Measurements from ENCODE around the gene DEPP1. TPM values are rescaled to one million over a fixed set of nuclear protein-coding genes. Genes with fewer than 3 reads are reported as not detected.

The DEPP1 gene
- total RNA-seq, 6 experiments from 2014 or later, result 0.43 to 0.78 (median 0.52) TPM

DNA sequence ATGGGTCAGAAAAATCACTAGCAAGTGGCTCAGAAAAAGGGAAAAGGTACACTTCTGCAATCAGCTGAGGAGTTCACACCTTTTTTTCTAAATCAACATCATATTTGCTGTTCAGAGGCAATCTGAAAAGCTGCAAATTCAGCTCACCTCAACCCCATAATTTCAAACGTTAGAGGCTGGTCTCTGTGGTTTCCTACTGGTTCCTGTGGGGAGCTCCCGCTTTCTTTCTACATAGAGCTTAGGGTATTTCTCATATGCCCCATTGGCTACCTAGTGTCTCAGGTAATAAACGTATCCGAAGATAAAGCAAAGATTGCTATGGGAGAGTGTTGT, 16.9 kb upstream of the DEPP1 start:
- Mint-ChIP-seq H3K4me1 (ENCODE audit: low read depth) (peaks cover 38% of the 10 kb centered on the region), H3K36me3 (ENCODE audit: low read depth) (no peaks in the 10 kb centered on the region), H3K27ac (0 out of 2 replicates have a peak overlapping the region, but pooled peaks have one; percentile 9), H3K9me3 (no peaks in the 10 kb centered on the region), H3K27me3 (ENCODE audit: insufficient read depth) (no peaks in the 10 kb centered on the region; the same call in none of the 2 replicates), H3K4me3 (no peak overlapping the region)
- DNase-seq, result no peak
- TF ChIP-seq, protein P1, sequence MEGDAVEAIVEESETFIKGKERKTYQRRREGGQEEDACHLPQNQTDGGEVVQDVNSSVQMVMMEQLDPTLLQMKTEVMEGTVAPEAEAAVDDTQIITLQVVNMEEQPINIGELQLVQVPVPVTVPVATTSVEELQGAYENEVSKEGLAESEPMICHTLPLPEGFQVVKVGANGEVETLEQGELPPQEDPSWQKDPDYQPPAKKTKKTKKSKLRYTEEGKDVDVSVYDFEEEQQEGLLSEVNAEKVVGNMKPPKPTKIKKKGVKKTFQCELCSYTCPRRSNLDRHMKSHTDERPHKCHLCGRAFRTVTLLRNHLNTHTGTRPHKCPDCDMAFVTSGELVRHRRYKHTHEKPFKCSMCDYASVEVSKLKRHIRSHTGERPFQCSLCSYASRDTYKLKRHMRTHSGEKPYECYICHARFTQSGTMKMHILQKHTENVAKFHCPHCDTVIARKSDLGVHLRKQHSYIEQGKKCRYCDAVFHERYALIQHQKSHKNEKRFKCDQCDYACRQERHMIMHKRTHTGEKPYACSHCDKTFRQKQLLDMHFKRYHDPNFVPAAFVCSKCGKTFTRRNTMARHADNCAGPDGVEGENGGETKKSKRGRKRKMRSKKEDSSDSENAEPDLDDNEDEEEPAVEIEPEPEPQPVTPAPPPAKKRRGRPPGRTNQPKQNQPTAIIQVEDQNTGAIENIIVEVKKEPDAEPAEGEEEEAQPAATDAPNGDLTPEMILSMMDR (IDR thresholded peaks at IDR 0.05), result no peak

DNA sequence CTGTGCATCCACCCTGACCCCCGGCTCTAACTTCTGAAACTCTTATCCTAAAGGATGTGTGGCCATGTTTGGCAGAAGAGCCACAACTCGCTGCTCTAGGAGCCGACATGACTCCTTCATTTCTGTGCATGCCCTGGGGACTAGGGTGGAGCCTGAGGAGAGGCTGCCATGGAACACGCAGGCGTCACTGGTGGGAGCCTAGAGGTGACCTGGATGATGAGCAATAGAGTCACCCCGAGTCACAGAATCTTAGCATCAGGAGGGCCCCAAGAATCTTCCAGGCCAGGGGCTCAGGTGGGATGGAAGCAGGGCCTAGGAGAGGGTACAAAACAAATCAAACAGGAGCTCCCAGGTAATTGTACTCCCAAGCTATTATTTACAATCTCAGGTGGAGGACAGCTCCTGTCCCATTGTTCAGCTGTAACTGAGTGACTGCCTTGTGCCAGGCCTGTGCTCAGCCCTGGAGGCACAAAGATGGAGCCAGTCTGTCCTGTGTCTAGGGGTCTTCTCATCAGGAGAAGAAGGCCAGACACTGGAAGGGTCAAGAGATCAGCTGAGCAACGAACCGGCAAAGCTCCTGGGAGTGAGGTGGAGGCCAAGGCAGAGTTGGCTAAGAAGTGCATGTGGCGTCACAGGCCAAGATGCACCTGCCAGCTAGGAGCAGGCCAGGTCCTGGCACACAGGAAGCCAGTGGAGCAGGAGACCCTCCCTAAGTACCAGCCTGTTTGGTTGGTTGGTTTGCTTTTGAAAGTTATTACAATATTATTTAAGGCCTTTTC, 16.3 kb upstream of the DEPP1 start:
- Mint-ChIP-seq H3K36me3 (ENCODE audit: low read depth) (no peaks in the 10 kb centered on the region), H3K4me3 (no peak overlapping the region), H3K27ac (no peak overlapping the region), H3K9me3 (no peaks in the 10 kb centered on the region), H3K4me1 (ENCODE audit: low read depth) (peaks cover 32% of the 10 kb centered on the region), H3K27me3 (ENCODE audit: insufficient read depth) (peaks cover 2% of the 10 kb centered on the region)
- TF ChIP-seq, protein P1 (IDR thresholded peaks at IDR 0.05), result no peak
- DNase-seq, result no peak

DNA sequence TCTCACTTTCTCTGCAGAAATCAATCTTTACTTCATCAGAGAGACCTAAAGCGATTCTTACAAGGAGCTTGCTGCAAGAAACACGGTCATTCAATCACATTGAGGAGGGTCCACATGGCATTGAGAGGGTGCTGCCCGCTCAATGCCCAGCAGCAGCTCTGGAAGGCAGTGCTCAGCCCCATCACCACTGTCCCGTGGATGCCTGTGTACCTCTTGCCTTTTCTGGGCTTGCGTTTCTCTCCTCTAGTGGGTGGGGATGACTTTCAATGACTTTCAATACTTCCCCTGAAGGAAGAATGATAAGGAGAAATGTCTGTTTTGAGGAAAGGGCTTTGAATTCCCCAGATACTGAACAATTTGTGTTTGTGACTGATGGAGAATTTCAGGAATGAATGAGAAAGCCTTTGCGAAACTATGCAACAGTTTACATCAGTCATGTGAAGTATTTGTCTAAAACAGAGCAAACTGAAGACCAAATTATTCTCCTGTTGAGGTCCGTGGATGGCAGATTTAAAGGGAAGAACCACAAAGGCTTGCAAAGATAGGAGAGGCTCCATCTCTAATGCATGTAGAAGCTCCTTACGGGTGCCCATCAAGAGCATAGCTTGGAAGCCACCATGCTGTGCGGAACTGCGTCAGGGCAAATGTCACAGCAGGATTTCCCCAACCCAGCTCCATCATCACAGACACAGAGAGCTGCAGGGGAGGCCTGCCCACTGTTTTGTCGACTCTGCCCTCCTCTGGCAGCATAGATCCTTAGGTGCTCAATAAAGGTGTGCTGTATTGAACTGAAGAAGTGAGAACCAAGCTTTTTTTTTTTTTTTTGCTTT, 15.5 kb upstream of the DEPP1 start:
- Mint-ChIP-seq H3K36me3 (ENCODE audit: low read depth) (no peaks in the 10 kb centered on the region), H3K27ac (peak overlapping the region; percentile 27; the same call in 1 of the 2 replicates), H3K27me3 (ENCODE audit: insufficient read depth) (peaks cover 2% of the 10 kb centered on the region), H3K9me3 (no peaks in the 10 kb centered on the region), H3K4me3 (no peak overlapping the region), H3K4me1 (ENCODE audit: low read depth) (peaks cover 27% of the 10 kb centered on the region)
- TF ChIP-seq, protein P1 (IDR thresholded peaks at IDR 0.05), result no peak
- DNase-seq, result no peak

DNA sequence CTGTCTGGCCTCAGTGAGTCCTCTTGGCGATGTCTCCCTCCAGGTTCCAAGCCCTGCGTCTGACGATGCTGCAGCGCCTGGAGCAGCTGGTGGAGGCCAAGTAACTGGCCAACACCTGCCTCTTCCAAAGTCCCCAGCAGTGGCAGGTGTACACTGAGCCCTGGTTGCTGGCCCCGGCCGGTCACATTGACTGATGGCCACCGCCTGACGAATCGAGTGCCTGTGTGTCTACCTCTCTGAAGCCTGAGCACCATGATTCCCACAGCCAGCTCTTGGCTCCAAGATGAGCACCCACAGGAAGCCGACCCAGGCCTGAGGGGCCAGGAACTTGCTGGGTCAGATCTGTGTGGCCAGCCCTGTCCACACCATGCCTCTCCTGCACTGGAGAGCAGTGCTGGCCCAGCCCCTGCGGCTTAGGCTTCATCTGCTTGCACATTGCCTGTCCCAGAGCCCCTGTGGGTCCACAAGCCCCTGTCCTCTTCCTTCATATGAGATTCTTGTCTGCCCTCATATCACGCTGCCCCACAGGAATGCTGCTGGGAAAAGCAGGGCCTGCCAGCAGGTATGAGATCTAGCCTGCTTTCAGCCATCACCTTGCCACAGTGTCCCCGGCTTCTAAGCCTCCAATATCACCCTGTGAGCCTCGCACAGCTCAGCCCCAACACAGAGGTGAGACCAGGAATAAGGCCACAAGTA, 14.8 kb upstream of the DEPP1 start:
- DNase-seq, result no peak
- Mint-ChIP-seq H3K36me3 (ENCODE audit: low read depth) (no peaks in the 10 kb centered on the region), H3K4me1 (ENCODE audit: low read depth) (peaks cover 27% of the 10 kb centered on the region), H3K4me3 (no peak overlapping the region), H3K27me3 (ENCODE audit: insufficient read depth) (peaks cover 6% of the 10 kb centered on the region), H3K9me3 (no peaks in the 10 kb centered on the region), H3K27ac (no peak overlapping the region)
- TF ChIP-seq, protein P1 (IDR thresholded peaks at IDR 0.05), result no peak

DNA sequence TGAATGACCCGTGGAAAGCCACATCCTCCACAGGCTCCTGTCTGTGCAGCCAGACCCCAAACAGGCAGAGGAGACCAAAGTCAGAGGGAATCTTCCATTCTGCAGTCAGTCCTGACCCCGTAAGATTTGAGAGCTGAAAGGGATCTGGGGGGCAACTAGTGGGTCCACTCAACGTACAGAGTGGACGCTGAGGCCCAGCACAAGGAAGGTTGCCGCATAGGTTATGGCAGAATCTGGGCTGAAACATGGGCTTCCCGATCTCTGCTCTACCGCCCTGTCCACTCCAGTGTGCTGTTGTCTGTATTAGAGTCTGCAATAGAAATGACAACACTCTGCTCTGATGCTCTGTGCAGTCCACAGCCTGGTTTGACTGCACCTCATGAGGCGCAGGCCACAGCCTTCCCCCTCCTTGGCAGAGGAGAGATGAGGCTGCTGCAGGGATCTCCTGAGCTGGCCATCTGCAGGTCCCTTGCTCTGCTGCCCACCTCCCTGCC, 14.2 kb upstream of the DEPP1 start:
- H3K9me3 Mint-ChIP-seq, result no peaks in the 10 kb centered on the region
- no peak overlapping the region for H3K27ac Mint-ChIP-seq
- H3K27me3 Mint-ChIP-seq (ENCODE audit: insufficient read depth), result peaks cover 6% of the 10 kb centered on the region
- H3K4me1 Mint-ChIP-seq (ENCODE audit: low read depth), result peaks cover 27% of the 10 kb centered on the region
- no peak for DNase-seq
- H3K4me3 Mint-ChIP-seq, result no peak overlapping the region
- no peaks in the 10 kb centered on the region for H3K36me3 Mint-ChIP-seq (ENCODE audit: low read depth)
- TF ChIP-seq, protein P1 (IDR thresholded peaks at IDR 0.05), result no peak

All from HFFc6 (cell line).